CD4-positive, alpha-beta T cell treated with Interleukin-12 subunit alpha and Interleukin-12 subunit beta, for 1 hour (primary cell): ENCODE results near the gene MYB.
A peak's percentile ranks its signal among the peaks of the same experiment; 100 is the strongest.
"Not testable (repeated sequence)": the region's sequence is repeated elsewhere in the genome, so short reads cannot be mapped to it uniquely, and the experiment has no call there.

Source experiments
- DNase-seq: peaks from one replicate; pipeline ENCODE4 v3.0.0-alpha.2; 2020

The MYB gene

DNA sequence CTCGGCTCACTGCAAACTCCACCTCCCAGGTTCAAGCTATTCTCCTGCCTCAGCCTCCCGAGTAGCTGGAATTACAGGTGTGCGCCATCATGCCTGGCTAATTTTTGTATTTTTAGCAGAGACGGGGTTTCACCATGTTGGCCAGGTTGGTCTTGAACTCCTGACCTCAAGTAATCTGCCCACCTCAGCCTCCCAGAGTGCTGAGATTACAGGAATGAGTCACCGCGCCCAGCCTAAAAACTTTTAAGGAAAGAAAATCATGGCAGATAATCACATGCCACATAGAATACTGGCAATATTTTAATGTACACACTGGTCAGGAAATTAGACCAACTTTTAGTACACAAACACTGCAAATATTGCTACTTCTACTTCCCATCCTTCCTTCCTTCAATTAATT lies 16.7 kb upstream of the MYB start:
- DNase-seq = not testable (repeated sequence)

GRCh38 chr6:135165031-135165430 lies 16.1 kb upstream of the MYB start:
- no peak for DNase-seq

DNA sequence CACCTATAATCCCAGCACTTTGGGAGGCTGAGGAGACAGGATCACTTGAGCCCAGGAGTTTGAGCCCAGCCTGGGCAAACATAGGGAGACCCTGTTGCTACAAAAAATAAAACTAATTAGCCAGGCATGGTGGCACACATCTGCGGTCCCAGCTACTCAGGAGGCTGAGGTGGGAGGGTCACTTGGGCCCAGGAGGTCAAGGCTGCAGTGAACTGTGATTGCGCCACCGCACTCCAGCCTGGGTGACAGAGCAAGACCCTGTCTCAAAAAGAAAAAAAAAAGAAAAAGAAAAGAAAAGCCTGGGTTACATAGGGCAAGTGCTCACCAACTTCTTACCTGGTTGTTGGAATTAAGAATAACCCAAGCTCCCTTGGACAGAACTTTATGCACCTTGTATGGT lies 14.6 kb upstream of the MYB start:
- no peak for DNase-seq

- DNase-seq = no peak
These were observed 13.5 kb upstream of the MYB start for GRCh38 chr6:135167617-135168016.

DNA sequence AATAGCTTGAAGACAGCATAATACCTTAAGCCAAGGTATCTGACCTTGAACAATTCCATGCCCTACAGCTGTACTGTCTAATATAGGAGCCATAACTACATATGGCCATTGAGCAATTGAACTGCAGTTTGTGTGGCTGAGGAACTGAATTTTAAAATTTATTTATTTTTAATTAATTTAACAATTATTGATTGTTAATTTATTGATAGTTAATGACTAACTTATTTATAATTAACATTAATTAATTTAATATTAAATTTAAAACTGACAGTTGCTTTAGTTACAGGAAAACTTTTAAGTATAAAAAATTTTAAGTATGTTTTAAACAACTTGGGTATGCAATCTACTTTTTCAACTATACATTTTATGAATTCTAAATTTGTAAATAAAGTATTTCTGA lies 12.3 kb upstream of the MYB start:
- DNase-seq = no peak

DNA sequence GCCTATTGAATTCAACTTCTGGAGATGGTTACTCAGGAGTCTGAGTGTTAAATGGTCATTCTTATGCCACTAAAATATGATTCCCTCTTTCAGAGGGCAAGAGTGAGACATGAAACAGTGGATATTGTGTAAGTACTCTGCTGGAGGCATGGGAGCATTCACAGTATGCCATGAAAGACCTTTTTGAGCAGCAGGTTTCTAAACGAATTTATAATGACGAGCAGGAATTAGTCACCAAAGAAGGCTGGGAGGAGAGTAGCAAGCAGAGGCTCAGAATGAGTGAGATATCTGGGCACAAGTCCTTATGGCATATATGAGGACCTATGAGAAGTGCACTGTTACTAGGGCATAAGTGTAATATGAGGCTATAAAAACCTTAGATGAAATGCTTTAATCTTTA lies 10.9 kb upstream of the MYB start:
- DNase-seq = no peak

DNA sequence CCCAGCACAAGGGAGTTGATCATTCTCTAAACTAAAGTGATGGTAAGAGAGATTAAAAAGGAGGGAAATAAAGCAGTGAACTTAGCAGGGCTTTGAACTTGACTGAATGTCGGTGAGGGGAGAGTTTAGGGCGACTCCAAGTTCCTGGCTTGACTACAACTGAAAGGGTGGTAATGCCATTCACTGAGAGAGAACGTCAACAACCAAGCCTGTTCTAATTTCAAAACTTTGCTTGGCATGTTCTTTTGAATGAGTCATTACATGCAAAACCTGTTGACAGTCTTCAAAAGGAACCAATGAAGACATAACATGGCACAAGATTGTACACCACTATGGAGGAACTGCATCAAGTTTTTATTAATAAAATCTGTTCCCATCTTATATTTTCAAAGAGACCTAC lies 10.3 kb upstream of the MYB start:
- DNase-seq = no peak

DNA sequence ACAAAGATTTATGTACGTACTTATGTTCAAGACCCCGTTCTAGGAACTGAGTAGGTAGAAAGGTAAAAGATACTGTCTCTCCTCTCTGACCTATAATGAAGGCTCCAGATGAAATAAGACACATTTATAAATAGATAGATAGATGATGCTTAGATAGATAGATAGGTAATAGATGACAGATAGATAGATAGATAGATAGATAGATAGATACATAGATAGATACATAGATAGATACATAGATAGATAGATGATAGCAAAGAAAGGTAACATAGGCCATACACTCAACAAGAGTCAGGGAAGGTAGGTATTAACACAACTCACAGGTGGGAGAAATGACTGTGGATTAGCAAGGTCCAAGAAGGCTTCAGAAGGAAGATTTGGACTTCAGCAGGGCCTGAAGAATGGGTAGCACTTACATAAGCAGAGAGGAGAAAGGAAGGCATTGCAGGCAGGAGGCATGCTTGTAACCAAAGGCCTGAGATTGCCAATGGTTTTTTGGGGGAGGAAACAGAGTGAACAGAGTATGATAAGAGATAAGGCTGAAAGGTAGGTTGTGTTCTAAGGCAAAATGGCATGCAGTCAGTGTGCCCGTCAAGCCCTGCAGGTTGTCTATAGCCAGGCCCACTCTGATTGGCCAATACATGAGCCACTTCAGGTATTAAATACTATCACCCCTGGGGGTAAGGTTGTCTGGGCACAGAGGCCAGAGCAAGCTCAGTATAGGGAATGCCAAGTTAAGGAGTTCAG lies 7.7 kb upstream of the MYB start:
- no peak for DNase-seq

- DNase-seq = no peak
These were observed 7.1 kb upstream of the MYB start for GRCh38 chr6:135173989-135174484.

GRCh38 chr6:135176058-135176457 lies 5.0 kb upstream of the MYB start:
- no peak for DNase-seq

DNA sequence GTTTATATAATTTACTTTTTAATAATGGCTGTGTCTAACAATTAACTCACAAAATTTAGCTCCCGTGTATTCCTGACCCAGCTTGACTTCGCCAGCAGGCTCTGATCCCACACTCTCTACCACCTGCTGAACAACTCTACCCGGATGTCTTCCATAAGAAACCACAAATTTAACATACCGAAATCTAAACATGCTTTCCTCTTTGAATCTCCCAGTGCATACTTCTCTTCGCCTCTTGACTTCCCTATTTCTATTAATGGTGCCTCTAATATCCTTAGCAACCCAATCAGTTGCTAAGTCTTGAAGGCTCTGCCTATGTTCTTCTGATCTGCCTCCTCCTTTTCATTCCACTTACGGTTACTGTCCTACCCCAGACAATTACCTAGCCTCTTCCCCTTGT lies 4.6 kb upstream of the MYB start:
- no peak for DNase-seq

- no peak for DNase-seq
These were observed 1.7 kb upstream of the MYB start for GRCh38 chr6:135179372-135179771.

DNA sequence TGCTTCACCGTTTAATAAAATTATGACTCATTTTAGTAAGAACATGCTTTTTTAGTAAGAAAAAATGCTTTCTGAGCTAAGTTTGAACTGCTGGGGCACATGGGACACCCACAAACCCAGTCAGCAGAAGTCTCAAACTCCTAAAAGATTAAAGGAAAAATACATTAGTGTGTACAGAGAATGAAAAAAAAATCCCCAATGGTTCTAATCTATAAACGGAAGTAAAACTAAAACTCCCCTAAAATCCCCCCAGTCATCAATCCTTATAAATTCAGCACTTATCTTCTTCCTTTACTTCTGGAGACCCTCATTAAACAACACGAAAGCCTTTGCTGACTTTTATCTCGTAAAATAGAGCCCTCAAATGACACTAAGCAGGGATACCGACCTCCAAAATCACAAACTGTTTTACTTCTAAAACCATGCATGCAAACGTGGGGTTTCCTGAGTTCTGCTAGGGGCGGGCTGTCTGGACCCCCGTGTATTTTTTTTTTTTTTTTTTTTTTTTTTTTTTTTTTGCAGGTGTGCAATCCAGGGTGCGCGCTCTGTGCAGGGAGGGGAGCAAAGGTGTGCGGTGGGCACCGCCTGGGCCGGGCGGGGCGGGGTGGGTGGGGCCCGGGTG lies 1.1 kb upstream of the MYB start:
- no peak for DNase-seq

- DNase-seq = no peak
These were observed 394 bp downstream of the MYB start for GRCh38 chr6:135181333-135182070.

- DNase-seq = peak; percentile 34
These were observed 1.2 kb downstream of the MYB start for GRCh38 chr6:135182071-135183001.

DNA sequence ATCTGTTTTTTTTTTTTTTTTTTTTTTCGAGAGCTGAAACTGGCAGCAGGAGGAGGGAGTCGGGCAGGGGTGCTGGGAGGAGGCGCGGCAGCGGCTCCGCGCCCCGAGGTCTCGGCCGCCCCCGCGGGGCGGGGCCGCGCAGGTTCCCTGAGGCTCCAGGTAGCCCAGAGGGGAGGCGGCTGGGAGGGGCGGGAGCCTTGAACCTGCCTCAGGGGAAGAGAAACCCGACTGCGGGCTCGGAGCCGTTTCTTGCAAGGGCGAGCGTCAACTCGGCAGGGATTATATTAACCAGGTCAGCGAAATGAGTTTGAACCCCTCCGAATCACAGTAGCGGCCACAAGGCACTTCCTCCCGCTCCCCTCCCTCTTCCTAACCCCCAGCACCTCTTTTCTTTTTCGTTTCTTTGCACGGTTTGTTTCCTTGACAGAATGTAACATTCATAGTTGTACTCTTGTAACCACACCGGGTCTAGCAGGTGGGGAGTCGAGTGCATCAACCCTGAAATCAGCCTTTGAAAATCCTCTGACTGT lies 2.0 kb downstream of the MYB start:
- DNase-seq = peak; percentile 69

GRCh38 chr6:135183532-135184440 lies 2.7 kb downstream of the MYB start:
- peak; percentile 80 for DNase-seq

- no peak for DNase-seq
These were observed 4.4 kb downstream of the MYB start for GRCh38 chr6:135185483-135185882.

GRCh38 chr6:135186255-135186654 lies 5.1 kb downstream of the MYB start:
- DNase-seq = no peak

- no peak for DNase-seq
These were observed 6.3 kb downstream of the MYB start for GRCh38 chr6:135187372-135187771.

GRCh38 chr6:135188718-135189117 lies 7.6 kb downstream of the MYB start:
- no peak for DNase-seq
